Neuronal stem cell (in vitro differentiated cells): ENCODE data around the gene ARMH3.
A peak's percentile ranks its signal among the peaks of the same experiment; 100 is the strongest.

Source experiments
- DNase-seq: peaks from one replicate; pipeline ENCODE4 v3.0.0-alpha.2; 2013; ENCODE audit warnings: low spot score
- H2AFZ ChIP-seq: one replicate; pipeline ENCODE4 v1.6.1; 2013; ENCODE audit warnings: mild to moderate bottlenecking, low read length, inconsistent platforms
- H2AK5ac ChIP-seq: 2 replicates; pipeline ENCODE4 v1.6.1; 2013; ENCODE audit warnings: low read depth, mild to moderate bottlenecking, inconsistent platforms, low read length, moderate library complexity, mixed read lengths
- H2BK120ac ChIP-seq: 2 replicates; pipeline ENCODE4 v1.6.1; 2013; ENCODE audit warnings: low read depth, mild to moderate bottlenecking, inconsistent platforms, low read length, moderate library complexity, mixed read lengths
- H2BK12ac ChIP-seq: one replicate; pipeline ENCODE4 v1.6.1; 2013; ENCODE audit warnings: low read length, inconsistent platforms
- H2BK15ac ChIP-seq: 2 replicates; pipeline ENCODE4 v1.6.1; 2013; ENCODE audit warnings: mild to moderate bottlenecking, low read length, inconsistent platforms, mixed read lengths
- H2BK5ac ChIP-seq: one replicate; pipeline ENCODE4 v1.6.1; 2013; ENCODE audit warnings: inconsistent platforms, mild to moderate bottlenecking, low read length, moderate library complexity
- H3K14ac ChIP-seq: one replicate; pipeline ENCODE4 v1.6.1; 2013; ENCODE audit warnings: low read length, inconsistent platforms
- H3K18ac ChIP-seq: 2 replicates; pipeline ENCODE4 v1.6.1; 2013; ENCODE audit warnings: low read length, inconsistent platforms
- H3K23ac ChIP-seq: 2 replicates; pipeline ENCODE4 v1.6.1; 2013; ENCODE audit warnings: low read depth, mild to moderate bottlenecking, mixed read lengths, low read length, inconsistent platforms; ENCODE audit not compliant: poor library complexity
- H3K27ac ChIP-seq: replicated peaks from 3 replicates; pipeline ENCODE4 v1.5.1; 2013; ENCODE audit warnings: low read length, inconsistent platforms
- H3K27me3 ChIP-seq, 3 experiments: 2 replicates each; pipeline ENCODE4 v1.6.1; 2013; ENCODE audit warnings: low read length in 3 of 3, mild to moderate bottlenecking in 2 of 3, inconsistent platforms in 1 of 3, low read depth in 1 of 3, mixed read lengths in 1 of 3, moderate library complexity in 1 of 3; ENCODE audit not compliant: control insufficient read depth in 3 of 3, insufficient read depth in 3 of 3
- H3K36me3 ChIP-seq, 2 donors: replicated peaks in 1 of 2; 2 replicates each; pipeline ENCODE4 v1.6.1; 2013; ENCODE audit warnings: low read length in 2 of 2; ENCODE audit not compliant: control insufficient read depth in 2 of 2, insufficient read depth in 2 of 2
- H3K4ac ChIP-seq: 2 replicates; pipeline ENCODE4 v1.6.1; 2013; ENCODE audit warnings: inconsistent platforms, mild to moderate bottlenecking, low read length, moderate library complexity
- H3K4me1 ChIP-seq, 2 donors: 1 replicate in 1 of 2; 2 replicates in 1 of 2; pipeline ENCODE4 v1.6.1; 2013; ENCODE audit warnings: low read length in 2 of 2, low read depth in 1 of 2; ENCODE audit not compliant: control insufficient read depth in 2 of 2, insufficient read depth in 1 of 2
- H3K4me2 ChIP-seq: one replicate; pipeline ENCODE4 v1.6.1; 2013; ENCODE audit warnings: mild to moderate bottlenecking, low read length, inconsistent platforms; ENCODE audit not compliant: insufficient read depth, poor library complexity, severe bottlenecking
- H3K4me3 ChIP-seq, 2 donors: 2 replicates each; pipeline ENCODE4 v1.5.1; 2013; ENCODE audit warnings: low read length in 2 of 2, mild to moderate bottlenecking in 2 of 2, inconsistent platforms in 1 of 2, moderate library complexity in 1 of 2
- H3K79me1 ChIP-seq: one replicate; pipeline ENCODE4 v1.6.1; 2013; ENCODE audit warnings: low read depth, mild to moderate bottlenecking, inconsistent platforms, low read length, moderate library complexity
- H3K9ac ChIP-seq: one replicate; pipeline ENCODE4 v1.6.1; 2013; ENCODE audit warnings: mild to moderate bottlenecking, low read depth, low read length, inconsistent platforms; ENCODE audit not compliant: poor library complexity
- H3K9me3 ChIP-seq, 2 donors: replicated peaks in 1 of 2; 2 replicates each; pipeline versions ENCODE3 to v1.6.1; 2013; ENCODE audit warnings: low read length in 2 of 2, mild to moderate bottlenecking in 2 of 2, inconsistent platforms in 1 of 2, low read depth in 1 of 2, mixed read lengths in 1 of 2, moderate library complexity in 1 of 2; ENCODE audit not compliant: control insufficient read depth in 2 of 2, insufficient read depth in 1 of 2
- H4K8ac ChIP-seq: one replicate; pipeline ENCODE4 v1.6.1; 2013; ENCODE audit warnings: low read depth, mild to moderate bottlenecking, inconsistent platforms, low read length, moderate library complexity
- H4K91ac ChIP-seq: one replicate; pipeline ENCODE4 v1.6.1; 2013; ENCODE audit warnings: low read length, low read depth, mild to moderate bottlenecking, inconsistent platforms; ENCODE audit not compliant: poor library complexity
- WGBS, 2 donors: extraction: QIAGEN DNeasy Blood & Tissue Kit; methylation state at CpG; one replicate each; pipeline ENCODE4 v1.1.7; 2013; ENCODE audit warnings: missing lambda C conversion rate in 2 of 2, mixed read lengths in 1 of 2; ENCODE audit not compliant: insufficient read length in 2 of 2, insufficient replicate concordance in 1 of 2; ENCODE audit errors: extremely low coverage in 2 of 2; 5-methylcytosine and 5-hydroxymethylcytosine counted together

The ARMH3 gene

GRCh38 chr10:102066399-102067088 is 10.6 kb upstream of the ARMH3 start:
- peaks cover 0 to 12% (median 0%) of the 10 kb centered on the region in 3 experiments for H3K27me3 ChIP-seq
- peak overlapping the region; percentile 91 for H2AK5ac ChIP-seq
- H3K4me3 ChIP-seq, result peak overlapping the region; percentile 43 to 87
- H3K4me1 ChIP-seq, result peaks cover 7 to 8% of the 10 kb centered on the region in 2 donors
- H2BK12ac ChIP-seq, result no peak overlapping the region
- H2BK5ac ChIP-seq, result peak overlapping the region; percentile 56
- peaks cover 5 to 34% of the 10 kb centered on the region in 2 donors for H3K36me3 ChIP-seq
- H2AFZ ChIP-seq, result no peak overlapping the region
- H3K18ac ChIP-seq, result no peak overlapping the region
- H3K14ac ChIP-seq, result peak overlapping the region; percentile 67
- DNase-seq, result no peak
- H3K79me1 ChIP-seq, result peaks cover 3% of the 10 kb centered on the region
- no peak overlapping the region for H2BK15ac ChIP-seq
- no peak overlapping the region for H3K27ac ChIP-seq
- H3K9me3 ChIP-seq, result peaks cover 0 to 2% of the 10 kb centered on the region in 2 donors
- no peak overlapping the region for H3K4me2 ChIP-seq
- no peak overlapping the region for H3K9ac ChIP-seq
- H4K91ac ChIP-seq, result no peak overlapping the region
- no peak overlapping the region for H4K8ac ChIP-seq
- WGBS, 2 donors, result no CpG with 5 or more reads among the region's 16 CpGs
- no peak overlapping the region for H3K4ac ChIP-seq
- H2BK120ac ChIP-seq, result no peak overlapping the region
- peak overlapping the region; percentile 75 for H3K23ac ChIP-seq

DNA sequence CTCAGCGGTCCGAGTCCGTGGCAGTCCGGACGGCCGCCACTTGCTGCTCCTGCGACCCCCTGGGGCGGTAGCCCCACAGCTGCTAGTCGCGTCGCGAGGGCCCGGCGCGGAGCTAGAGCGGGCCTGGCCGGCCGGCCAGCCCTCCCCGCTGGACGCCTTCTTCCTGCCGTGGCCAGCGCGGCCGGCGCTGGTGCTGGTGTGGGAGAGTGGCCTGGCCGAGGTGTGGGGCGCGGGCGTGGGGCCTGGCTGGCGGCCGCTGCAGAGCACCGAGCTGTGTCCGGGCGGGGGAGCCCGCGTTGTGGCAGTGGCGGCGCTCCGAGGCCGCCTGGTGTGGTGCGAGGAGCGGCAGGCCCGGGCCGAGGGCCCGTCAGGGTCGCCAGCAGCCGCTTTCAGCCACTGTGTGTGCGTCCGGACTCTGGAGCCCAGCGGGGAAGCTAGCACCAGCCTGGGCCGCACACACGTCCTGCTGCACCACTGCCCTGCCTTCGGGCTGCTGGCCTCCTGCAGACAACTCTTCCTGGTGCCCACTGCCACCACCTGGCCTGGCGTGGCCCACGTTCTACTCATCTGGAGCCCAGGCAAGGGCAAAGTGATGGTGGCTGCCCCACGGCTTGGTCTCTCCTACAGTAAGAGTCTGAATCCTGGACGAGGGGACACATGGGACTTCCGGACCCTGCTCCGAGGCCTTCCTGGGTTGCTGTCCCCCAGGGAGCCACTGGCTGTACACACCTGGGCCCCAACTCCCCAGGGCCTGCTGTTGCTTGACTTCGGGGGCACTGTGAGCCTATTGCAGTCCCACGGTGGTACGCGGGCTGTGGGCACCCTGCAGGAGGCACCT is 9.8 kb upstream of the ARMH3 start:
- peak overlapping the region; percentile 21 for H2BK15ac ChIP-seq
- no peak overlapping the region for H4K91ac ChIP-seq
- peaks cover 5 to 34% of the 10 kb centered on the region in 2 donors for H3K36me3 ChIP-seq
- peak overlapping the region; percentile 82 for H3K4me2 ChIP-seq
- peak overlapping the region; percentile 87 to 97 for H3K4me3 ChIP-seq
- H3K4ac ChIP-seq, result peak overlapping the region; percentile 23
- H2BK5ac ChIP-seq, result no peak overlapping the region
- H3K27ac ChIP-seq, result no peak overlapping the region
- H3K14ac ChIP-seq, result peak overlapping the region; percentile 67
- H3K9me3 ChIP-seq, result peaks cover 0 to 2% of the 10 kb centered on the region in 2 donors
- H3K27me3 ChIP-seq, result peaks cover 0 to 12% (median 0%) of the 10 kb centered on the region in 3 experiments
- H3K9ac ChIP-seq, result peak overlapping the region; percentile 92
- H3K4me1 ChIP-seq, result peaks cover 7 to 8% of the 10 kb centered on the region in 2 donors
- no CpG with 5 or more reads among the region's 63 CpGs for WGBS, 2 donors
- peak overlapping the region; percentile 96 for H3K18ac ChIP-seq
- peak overlapping the region; percentile 75 for H3K23ac ChIP-seq
- H3K79me1 ChIP-seq, result peaks cover 3% of the 10 kb centered on the region
- H2BK120ac ChIP-seq, result peak overlapping the region; percentile 62
- H2BK12ac ChIP-seq, result no peak overlapping the region
- DNase-seq, result peak; percentile 24
- no peak overlapping the region for H4K8ac ChIP-seq
- peak overlapping the region; percentile 91 for H2AK5ac ChIP-seq
- peak overlapping the region; percentile 94 for H2AFZ ChIP-seq

DNA sequence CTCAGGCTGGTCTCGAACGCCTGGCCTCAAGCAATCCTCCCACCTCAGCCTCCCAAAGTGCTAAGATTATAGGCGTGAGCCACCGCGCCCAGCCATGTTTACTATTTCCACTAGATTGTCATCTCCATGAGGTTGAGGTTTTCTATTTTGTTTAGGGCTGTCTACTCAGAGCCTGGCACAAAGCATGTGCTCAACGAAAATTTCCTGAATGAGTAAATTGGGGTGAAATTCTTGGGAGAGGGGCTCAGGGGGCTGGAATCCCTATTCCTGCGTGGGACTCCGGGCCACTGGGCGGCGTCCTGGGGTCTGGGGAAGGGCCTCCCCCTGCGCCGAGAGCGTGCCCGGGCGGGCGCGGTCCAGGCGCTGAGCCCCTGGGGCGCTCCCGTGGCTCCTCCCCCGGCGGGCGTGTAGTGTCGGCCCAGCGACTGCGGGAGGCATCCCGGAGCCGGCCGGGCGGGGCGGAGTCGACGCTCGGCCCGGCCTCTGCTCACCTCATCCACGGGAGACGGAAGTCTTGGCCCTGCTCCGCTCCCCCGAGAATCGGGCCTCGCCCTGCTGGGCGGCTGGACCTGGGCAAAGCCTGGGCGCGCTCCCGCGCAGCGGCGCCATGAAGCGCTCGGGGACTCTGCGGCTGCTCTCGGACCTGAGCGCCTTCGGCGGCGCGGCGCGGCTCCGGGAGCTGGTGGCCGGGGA is 9.0 kb upstream of the ARMH3 start, which contains the start of gene HPS6:
Gene HPS6, plus strand, starts transcription at position 482 of the 693 bp plus-strand sequence. Its CDS starts 126 bp downstream, at position 608.
- DNase-seq, result peak; percentile 66
- Histone ChIP-seq H3K18ac (peak within 1 kb of the TSS; percentile 96), H2BK12ac (no peak within 1 kb of the TSS), H3K36me3 (peaks cover 5 to 30% of the 10 kb centered on the region in 2 donors), H4K8ac (no peak within 1 kb of the TSS), H3K4me3 (peak within 1 kb of the TSS; percentile 87 to 97), H3K27me3 (peaks cover 0 to 12% (median 0%) of the 10 kb centered on the region in 3 experiments), H3K14ac (peak within 1 kb of the TSS; percentile 67), H4K91ac (no peak within 1 kb of the TSS), H2AK5ac (peak within 1 kb of the TSS; percentile 91), H2AFZ (peak within 1 kb of the TSS; percentile 94), H3K23ac (peak within 1 kb of the TSS; percentile 75), H3K79me1 (peaks cover 3% of the 10 kb centered on the region), H3K9me3 (no peaks in the 10 kb centered on the region), H3K27ac (no peak within 1 kb of the TSS), H3K4ac (peak within 1 kb of the TSS; percentile 23), H3K4me1 (peaks cover 5 to 8% of the 10 kb centered on the region in 2 donors), H2BK120ac (peak within 1 kb of the TSS; percentile 62), H3K4me2 (peak within 1 kb of the TSS; percentile 82), H3K9ac (peak within 1 kb of the TSS; percentile 92), H2BK15ac (peak within 1 kb of the TSS; percentile 21), H2BK5ac (no peak within 1 kb of the TSS)
- no CpG with 5 or more reads among the region's 61 CpGs for WGBS, 2 donors
